Spleen (tissue), 11 donors: Measurements from ENCODE around the gene RND1. TPM values are rescaled to one million over a fixed set of nuclear protein-coding genes. Genes with fewer than 3 reads are reported as not detected.
"Not testable (repeated sequence)": the region's sequence is repeated elsewhere in the genome, so short reads cannot be mapped to it uniquely, and the experiment has no call there.

ENCODE experiments used
- DNase-seq: peaks from one replicate; pipeline ENCODE4 v3.0.0-alpha.2; 2020
- H3K27ac ChIP-seq, 8 donors: fragments of 200-600 bp; sonication (generic) in 7 of 8; 1 replicate in 4 of 8; 2 replicates in 4 of 8; pipeline versions ENCODE4 v1.5.0 to v1.8.0; 2016 to 2021; ENCODE audit warnings: inconsistent platforms in 4 of 8, mild to moderate bottlenecking in 4 of 8, moderate library complexity in 1 of 8
- H3K27me3 ChIP-seq, 7 donors: fragments of 200-600 bp; sonication (generic) in 6 of 7; replicated peaks in 1 of 7; 1 replicate in 4 of 7; 2 replicates in 3 of 7; pipeline versions ENCODE4 v1.5.0 to v1.8.0; 2016 to 2021; ENCODE audit warnings: inconsistent platforms in 3 of 7, mild to moderate bottlenecking in 1 of 7
- H3K36me3 ChIP-seq, 6 donors: fragments of 200-600 bp; sonication (generic) in 5 of 6; 1 replicate in 4 of 6; 2 replicates in 2 of 6; pipeline versions ENCODE4 v1.5.0 to v1.8.0; 2016 to 2021; ENCODE audit warnings: inconsistent platforms in 2 of 6
- H3K4me1 ChIP-seq, 6 donors: fragments of 200-600 bp; sonication (generic) in 5 of 6; 1 replicate in 3 of 6; 2 replicates in 3 of 6; pipeline versions ENCODE4 v1.5.0 to v1.8.0; 2016 to 2021; ENCODE audit warnings: inconsistent platforms in 3 of 6
- H3K4me3 ChIP-seq, 8 donors: fragments of 200-600 bp; sonication (generic) in 7 of 8; 1 replicate in 4 of 8; 2 replicates in 4 of 8; pipeline versions ENCODE4 v1.5.0 to v1.8.0; 2016 to 2021; ENCODE audit warnings: inconsistent platforms in 4 of 8, mild to moderate bottlenecking in 4 of 8, moderate library complexity in 2 of 8
- H3K9me3 ChIP-seq, 8 donors: fragments of 200-600 bp; sonication (generic) in 7 of 8; 1 replicate in 4 of 8; 2 replicates in 4 of 8; pipeline versions ENCODE4 v1.5.0 to v1.8.0; 2016 to 2021; ENCODE audit warnings: inconsistent platforms in 4 of 8
- POLR2A ChIP-seq, 3 donors: fragments of 450-650 bp; IDR thresholded peaks; one replicate each; pipeline ENCODE4 v1.5.1; 2017; ENCODE audit warnings: antibody characterized with exemption in 3 of 3, mild to moderate bottlenecking in 1 of 3
- POLR2AphosphoS5 ChIP-seq, 3 donors: sonication (generic); formaldehyde crosslinking; IDR thresholded peaks; one replicate each; pipeline ENCODE4 v1.5.1; 2017; ENCODE audit warnings: antibody characterized with exemption in 3 of 3
- WGBS, 5 donors: extraction: QIAGEN DNeasy Blood & Tissue Kit in 3 of 5; methylation state at CpG; one replicate each; pipeline versions ENCODE4 v1.1.5 to v1.1.7; 2013 to 2018; 5-methylcytosine and 5-hydroxymethylcytosine counted together
- intact Hi-C: fragments of 100-400 bp; cut with DNase I; formaldehyde crosslinking; loops from one replicate; pipeline ENCODE4 v1.15.0; 2023; ENCODE audit warnings: low total_unique reads
- polyA plus RNA-seq, 3 donors: library from polyadenylated mRNA; stranded (reverse); fragments of 200-250 nt; gene quantifications; one replicate each; pipeline ENCODE4 v1.2.1, GENCODE V29; 2013
- total RNA-seq, 7 donors: library from RNA; depleted of rRNA in 3 of 7; stranded (reverse); fragments of >200 nt in 3 of 7; fragmentation: NEBNext Ultra II Directional in 4 of 7; extraction: Animal tissue kit (Norgen Biotek cat#: 25700) in 4 of 7; gene quantifications; one replicate each; pipeline versions ENCODE4 v1.1.0 to v1.2.1, GENCODE V29; 2016 to 2021
- TF ChIP-seq, protein P1 (sequence below), 11 experiments: fragments of 200-600 bp in 7 of 11; fragments of 450-650 bp in 4 of 11; sonication (generic) in 4 of 11; IDR thresholded peaks in 8 of 11; conservative IDR thresholded peaks in 3 of 11; 1 replicate in 7 of 11; 2 replicates in 4 of 11; pipeline versions ENCODE4 v1.4.0 to v1.8.0; 2016 to 2021; ENCODE audit warnings: antibody characterized with exemption in 11 of 11, inconsistent platforms in 4 of 11, mild to moderate bottlenecking in 1 of 11
- donor health status: healthy with polysubstance abuse.
- donor health status: DM: no; HTN: no; CAD: no; lungs with moderate emphysema.
- donor health status: DM: no; HTN: no; CAD: no.
- donor health status: Bipolar disorder and iron deficiency.
- donor health status: healthy.
- donor health status: DM: no; HTN: no; CAD: no.
- donor health status: DM: yes; HTN: yes; CAD: no.

The RND1 gene
- total and polyA plus RNA-seq, 10 donors: 0.65 to 3.0 (median 1.0) TPM

DNA sequence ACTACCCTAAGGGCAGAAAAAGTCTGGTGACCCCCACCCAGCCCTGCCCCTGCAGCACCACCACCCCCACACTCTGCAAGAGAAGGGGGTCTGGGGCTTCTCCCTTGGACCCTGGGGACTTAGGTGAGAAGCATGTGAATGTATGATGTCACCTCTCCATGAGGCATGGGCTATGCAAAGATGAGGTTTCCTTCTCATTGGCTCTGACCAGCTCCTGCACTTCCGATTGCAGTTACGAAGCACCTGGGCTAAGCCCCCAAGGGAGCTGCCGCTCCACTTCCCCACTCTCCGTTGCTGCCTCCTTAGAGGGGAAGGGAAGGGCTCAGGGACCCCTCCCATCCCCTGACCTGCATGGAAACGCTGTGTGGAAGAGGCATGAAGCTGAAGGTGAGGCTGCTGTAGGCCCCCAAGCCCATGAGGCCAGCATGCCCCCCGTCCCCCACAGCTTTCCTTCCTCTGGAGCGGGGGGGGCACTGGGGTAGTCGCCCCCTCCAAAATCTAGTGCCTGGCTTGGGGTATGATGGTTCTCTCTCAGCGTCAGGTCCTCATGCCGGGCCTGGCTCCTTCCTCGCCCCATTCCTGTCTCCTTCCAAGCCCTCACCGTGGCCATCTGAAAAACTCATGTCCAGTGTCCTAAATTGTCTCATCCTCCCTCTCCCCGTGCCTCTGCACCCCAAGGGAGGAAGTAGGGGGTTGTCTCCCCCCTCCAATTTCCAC is 8.2 kb downstream of the RND1 start:
- Histone ChIP-seq H3K4me3 (no peak overlapping the region), H3K4me1 (peaks cover 0 to 10% (median 10%) of the 10 kb centered on the region in 6 donors), H3K27me3 (peaks cover 0 to 5% (median 0%) of the 10 kb centered on the region in 7 donors), H3K9me3 (no peaks in the 10 kb centered on the region), H3K27ac (no peak overlapping the region), H3K36me3 (peaks cover 0 to 13% (median 0%) of the 10 kb centered on the region in 6 donors)
- intact Hi-C loops: no loop called here
- DNase-seq: no peak
- TF ChIP-seq, protein P1, sequence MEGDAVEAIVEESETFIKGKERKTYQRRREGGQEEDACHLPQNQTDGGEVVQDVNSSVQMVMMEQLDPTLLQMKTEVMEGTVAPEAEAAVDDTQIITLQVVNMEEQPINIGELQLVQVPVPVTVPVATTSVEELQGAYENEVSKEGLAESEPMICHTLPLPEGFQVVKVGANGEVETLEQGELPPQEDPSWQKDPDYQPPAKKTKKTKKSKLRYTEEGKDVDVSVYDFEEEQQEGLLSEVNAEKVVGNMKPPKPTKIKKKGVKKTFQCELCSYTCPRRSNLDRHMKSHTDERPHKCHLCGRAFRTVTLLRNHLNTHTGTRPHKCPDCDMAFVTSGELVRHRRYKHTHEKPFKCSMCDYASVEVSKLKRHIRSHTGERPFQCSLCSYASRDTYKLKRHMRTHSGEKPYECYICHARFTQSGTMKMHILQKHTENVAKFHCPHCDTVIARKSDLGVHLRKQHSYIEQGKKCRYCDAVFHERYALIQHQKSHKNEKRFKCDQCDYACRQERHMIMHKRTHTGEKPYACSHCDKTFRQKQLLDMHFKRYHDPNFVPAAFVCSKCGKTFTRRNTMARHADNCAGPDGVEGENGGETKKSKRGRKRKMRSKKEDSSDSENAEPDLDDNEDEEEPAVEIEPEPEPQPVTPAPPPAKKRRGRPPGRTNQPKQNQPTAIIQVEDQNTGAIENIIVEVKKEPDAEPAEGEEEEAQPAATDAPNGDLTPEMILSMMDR (IDR thresholded peaks at IDR 0.05 in 8 of 11, conservative IDR thresholded peaks at IDR 0.05 in 3 of 11): no peak
- no peak for TF ChIP-seq POLR2A (IDR thresholded peaks at IDR 0.05)
- TF ChIP-seq POLR2AphosphoS5 (IDR thresholded peaks at IDR 0.05): no peak
- 75 to 85% (median 80%) methylated on average over 12 to 13 of the region's 13 CpGs for WGBS, 5 donors

DNA sequence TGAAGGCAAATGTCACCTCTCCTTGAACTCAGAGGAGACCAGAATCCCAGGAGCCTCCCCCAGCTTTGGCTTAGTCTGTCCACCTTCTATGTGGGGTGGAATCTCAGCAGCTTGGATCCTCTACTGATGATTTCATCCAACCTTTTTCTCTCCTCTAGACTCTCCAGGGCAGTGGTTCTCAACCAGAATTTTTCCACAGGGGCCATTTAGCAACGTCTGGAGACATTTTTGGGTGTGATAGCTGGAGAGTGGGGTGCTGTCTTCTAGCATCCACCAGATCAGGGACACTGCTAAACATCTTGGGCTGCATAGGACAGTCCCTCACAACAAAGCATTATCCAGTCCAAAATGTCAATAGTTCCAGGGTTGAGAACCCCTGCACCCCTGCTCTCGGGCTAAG is 9.3 kb downstream of the RND1 start:
- DNase-seq: no peak
- 39 to 78% (median 73%) methylated on average over 2 of the region's 2 CpGs for WGBS, 5 donors
- peaks cover under 1 to 18% (median 12%) of the 10 kb centered on the region in 6 donors for H3K4me1 ChIP-seq

DNA sequence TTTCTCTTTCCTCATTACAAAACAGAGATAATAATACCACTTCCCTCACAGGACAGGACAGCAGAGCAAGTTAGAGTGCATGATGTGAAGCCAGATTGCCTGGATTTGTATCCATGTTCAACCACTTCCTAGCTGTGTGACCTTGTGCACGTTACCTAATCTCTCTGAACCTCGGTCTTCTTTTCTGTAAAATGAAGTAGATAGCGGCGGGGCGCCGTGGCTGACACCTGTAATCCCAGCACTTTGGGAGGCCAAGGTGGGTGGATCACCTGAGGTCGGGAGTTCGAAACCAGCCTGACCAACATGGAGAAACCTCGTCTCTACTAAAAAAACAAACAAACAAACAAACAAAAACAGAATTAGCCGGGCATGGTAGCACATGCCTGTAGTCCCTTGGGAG is 10.7 kb downstream of the RND1 start:
- H3K27me3 ChIP-seq, H3K9me3 ChIP-seq, H3K27ac ChIP-seq, intact Hi-C loops, H3K4me3 ChIP-seq, DNase-seq: not testable (repeated sequence)
- peaks cover 0 to 10% (median 1%) of the 10 kb centered on the region in 6 donors for H3K36me3 ChIP-seq
- H3K4me1 ChIP-seq: peaks cover 15 to 32% (median 27%) of the 10 kb centered on the region in 6 donors
- WGBS, 5 donors: 90 to 94% (median 91%) methylated on average over 10 of the region's 10 CpGs

More for the DNA sequence above, 9.3 kb downstream of the RND1 start:
- Histone ChIP-seq H3K27me3 (no peaks in the 10 kb centered on the region), H3K36me3 (peaks cover 0 to 7% (median 0%) of the 10 kb centered on the region in 6 donors), H3K4me3 (no peak overlapping the region), H3K27ac (no peak overlapping the region), H3K9me3 (no peaks in the 10 kb centered on the region)
- intact Hi-C loops: no loop called here
- no peak for TF ChIP-seq POLR2AphosphoS5 (IDR thresholded peaks at IDR 0.05)
- TF ChIP-seq, protein P1 (IDR thresholded peaks at IDR 0.05 in 8 of 11, conservative IDR thresholded peaks at IDR 0.05 in 3 of 11): no peak
- TF ChIP-seq POLR2A (IDR thresholded peaks at IDR 0.05): no peak

DNA sequence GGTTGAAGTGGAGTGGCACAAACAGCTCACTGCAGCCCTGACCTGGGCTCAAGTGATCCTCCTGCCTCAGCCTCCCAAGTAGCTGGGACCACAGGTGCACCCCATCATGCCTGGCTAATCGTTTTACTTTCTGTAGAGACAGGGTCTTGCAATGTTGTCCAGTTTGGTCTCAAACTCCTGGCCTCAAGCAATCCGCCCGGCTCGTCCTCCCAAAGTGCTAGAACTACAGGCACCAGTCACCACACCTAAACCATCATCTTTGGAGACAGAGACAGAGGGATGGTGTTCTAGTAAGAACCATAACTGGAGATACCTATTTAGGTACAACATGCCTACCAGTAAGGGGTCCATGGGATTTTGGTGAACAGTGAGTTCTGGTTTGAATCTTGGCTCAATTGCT is 11.2 kb downstream of the RND1 start:
- intact Hi-C loops: no loop called here
- WGBS, 5 donors: 81 to 95% (median 87%) methylated on average over 4 of the region's 4 CpGs

More for the DNA sequence above, 11.2 kb downstream of the RND1 start:
- Histone ChIP-seq H3K4me3 (no peak overlapping the region), H3K9me3 (no peaks in the 10 kb centered on the region), H3K27me3 (no peaks in the 10 kb centered on the region), H3K36me3 (peaks cover 0 to 15% (median 5%) of the 10 kb centered on the region in 6 donors), H3K27ac (no peak overlapping the region), H3K4me1 (peaks cover 18 to 36% (median 31%) of the 10 kb centered on the region in 6 donors)
- DNase-seq: no peak
- TF ChIP-seq POLR2AphosphoS5 (IDR thresholded peaks at IDR 0.05) (no peak), POLR2A (IDR thresholded peaks at IDR 0.05) (no peak)
- TF ChIP-seq, protein P1 (IDR thresholded peaks at IDR 0.05 in 8 of 11, conservative IDR thresholded peaks at IDR 0.05 in 3 of 11): no peak
